NK-92 (cell line): ENCODE measurements around the gene NDUFA7.
"Not testable (repeated sequence)": the region's sequence is repeated elsewhere in the genome, so short reads cannot be mapped to it uniquely, and the experiment has no call there.

Experiments used
- DNase-seq: peaks from one replicate; lab custom pipeline; 2025; ENCODE audit not compliant: unreplicated experiment; lab: John Stamatoyannopoulos, UW

Gene NDUFA7

GRCh38 chr19:8320564-8321066 is 560 bp downstream of the NDUFA7 start:
- DNase-seq: no peak

DNA sequence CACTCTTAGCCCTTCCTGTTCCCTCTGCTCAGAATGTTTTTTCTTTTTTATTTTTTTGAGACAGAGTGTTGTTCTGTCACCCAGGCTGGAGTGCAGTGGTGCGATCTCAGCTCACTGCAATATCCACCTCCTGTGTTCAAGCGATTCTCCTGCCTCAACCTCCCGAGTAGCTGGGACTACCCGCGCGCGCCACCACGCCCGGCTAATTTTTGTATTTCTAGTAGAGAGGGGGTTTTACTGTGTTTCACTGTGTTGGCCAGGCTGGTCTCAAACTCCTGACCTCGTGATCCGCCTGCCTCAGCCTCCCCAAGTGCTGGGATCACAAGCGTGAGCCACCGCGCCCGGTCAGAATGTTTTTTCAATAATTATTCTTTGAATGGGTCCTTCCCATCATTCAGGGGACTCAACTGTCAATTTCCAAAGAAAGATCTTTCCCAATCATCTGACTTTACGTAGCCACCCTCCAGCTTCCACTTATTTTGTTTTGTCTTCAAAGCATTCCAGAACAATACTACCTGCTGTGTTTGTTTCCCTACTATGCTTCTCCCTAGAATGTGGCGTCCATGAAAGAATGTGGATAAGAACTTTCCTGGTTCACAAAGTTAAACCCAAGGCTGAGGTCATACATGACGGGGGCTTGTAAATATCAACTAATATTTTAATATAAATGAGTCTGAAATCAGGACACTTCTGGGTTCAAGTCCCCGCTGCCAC is 1.2 kb downstream of the NDUFA7 start:
- no peak for DNase-seq

DNA sequence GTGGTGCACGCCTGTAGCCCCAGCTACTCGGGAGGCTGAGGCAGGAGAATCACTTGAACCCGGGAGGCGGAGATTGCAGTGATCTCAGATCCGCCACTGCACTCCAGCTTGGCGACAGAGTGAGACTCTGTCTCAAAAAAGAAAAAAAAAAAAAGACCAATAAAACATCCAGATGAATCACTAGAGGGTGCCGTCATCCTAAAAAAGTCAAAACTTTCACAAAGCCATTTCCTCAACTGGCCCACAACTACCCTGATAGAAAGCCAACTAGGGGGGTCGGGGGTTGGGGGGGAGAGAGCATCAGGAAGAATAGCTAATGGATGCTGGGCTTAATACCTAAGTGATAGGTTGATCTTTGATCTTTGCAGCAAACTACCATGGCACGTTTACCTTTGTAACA is 2.3 kb downstream of the NDUFA7 start:
- DNase-seq: not testable (repeated sequence)

- no peak for DNase-seq
Observed at GRCh38 chr19:8316351-8317125, 4.6 kb downstream of the NDUFA7 start.

- DNase-seq: not testable (repeated sequence)
Observed at GRCh38 chr19:8314981-8315640, 6.1 kb downstream of the NDUFA7 start.

DNA sequence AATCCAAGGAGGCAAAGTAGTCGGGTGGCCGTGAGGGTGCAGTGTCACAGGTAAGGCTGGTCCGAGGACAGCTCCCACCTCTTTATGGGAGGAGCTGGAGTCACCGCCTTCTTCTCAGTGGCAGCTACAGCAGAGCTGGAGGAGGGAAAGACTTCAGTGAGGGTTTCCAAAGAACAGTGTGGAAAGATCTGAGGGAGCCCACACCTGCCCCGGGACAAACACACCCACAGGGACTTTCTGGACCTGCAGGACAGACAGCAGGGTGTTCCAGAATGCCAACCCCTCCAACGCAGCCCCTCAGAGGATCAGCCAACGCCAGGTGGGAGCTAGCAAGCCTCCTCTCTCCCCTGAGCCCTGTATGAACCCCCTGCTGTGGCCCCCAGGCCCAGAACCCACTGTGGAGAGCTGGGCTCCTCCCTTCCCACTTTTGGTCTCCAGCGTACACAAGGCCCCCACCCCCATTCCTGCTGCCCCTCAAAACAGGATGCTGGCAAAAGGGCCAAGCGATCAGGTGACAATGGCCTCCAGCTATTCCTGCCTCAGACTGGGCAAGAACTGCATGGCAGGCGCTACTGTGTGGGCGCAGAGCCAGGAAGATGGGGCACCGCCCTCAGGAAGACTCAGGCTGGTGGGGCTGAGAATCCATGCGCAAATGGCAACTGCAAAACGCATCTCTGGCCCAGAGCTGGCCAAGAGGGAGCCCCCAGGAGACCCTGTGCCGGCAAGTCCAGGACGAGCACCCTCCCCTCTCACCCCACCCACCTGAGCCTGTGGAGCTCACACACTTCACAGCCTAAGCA is 9.5 kb downstream of the NDUFA7 start:
- no peak for DNase-seq

GRCh38 chr19:8310342-8311055 is 10.7 kb downstream of the NDUFA7 start:
- DNase-seq: no peak

- no peak for DNase-seq
Observed at GRCh38 chr19:8308891-8309291, 12.3 kb downstream of the NDUFA7 start.

DNA sequence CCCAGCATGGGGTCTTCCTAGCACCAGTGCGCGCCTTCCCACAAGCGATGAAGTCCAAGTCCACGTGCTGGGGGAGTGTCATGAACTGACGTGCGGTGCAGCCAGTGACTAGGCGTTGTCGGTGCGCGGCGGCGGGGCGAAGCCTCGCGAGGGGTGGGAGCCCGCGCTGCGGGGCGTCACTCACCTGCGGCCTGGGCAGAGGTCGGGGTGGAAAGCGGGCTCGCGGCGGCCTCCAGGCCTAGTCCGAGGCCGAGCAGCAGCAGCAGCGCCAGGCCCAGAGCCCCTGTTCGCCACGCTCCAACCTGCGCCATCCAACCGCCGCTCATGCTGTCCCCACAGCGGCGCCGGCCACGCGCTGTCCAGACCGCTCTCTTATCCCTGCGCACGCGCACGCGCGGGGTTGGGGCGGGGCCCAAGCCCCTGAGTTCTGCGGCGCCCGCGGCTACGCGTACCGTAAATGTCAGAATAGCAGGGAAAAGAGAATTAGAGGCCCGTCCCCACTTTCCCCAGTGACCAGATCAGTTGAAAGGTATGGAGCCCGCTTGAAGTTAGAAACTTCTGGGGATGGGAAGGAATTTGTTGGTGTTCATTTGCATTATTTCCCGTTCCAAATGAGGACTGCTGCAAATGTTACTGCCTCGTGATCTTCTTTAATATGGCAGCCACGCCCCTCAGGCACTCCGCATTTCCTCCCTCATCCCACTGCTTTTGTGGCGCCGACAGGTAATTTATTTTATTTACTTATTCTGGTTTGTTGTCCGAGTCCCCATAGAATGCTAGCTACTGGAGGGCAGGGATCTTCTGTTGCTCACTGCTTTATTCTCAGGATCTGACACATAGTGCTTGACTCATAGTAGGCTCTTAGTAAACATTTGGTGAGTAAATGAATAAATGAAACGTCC is 13.0 kb downstream of the NDUFA7 start, which contains the start of gene CD320:
CD320 (minus strand) TSS at position 394 of the 902 bp plus-strand sequence; CDS start at position 326, 68 bp downstream.
- DNase-seq: peak; percentile 12

- DNase-seq: no peak
Observed at GRCh38 chr19:8307400-8307964, 13.7 kb downstream of the NDUFA7 start.

DNA sequence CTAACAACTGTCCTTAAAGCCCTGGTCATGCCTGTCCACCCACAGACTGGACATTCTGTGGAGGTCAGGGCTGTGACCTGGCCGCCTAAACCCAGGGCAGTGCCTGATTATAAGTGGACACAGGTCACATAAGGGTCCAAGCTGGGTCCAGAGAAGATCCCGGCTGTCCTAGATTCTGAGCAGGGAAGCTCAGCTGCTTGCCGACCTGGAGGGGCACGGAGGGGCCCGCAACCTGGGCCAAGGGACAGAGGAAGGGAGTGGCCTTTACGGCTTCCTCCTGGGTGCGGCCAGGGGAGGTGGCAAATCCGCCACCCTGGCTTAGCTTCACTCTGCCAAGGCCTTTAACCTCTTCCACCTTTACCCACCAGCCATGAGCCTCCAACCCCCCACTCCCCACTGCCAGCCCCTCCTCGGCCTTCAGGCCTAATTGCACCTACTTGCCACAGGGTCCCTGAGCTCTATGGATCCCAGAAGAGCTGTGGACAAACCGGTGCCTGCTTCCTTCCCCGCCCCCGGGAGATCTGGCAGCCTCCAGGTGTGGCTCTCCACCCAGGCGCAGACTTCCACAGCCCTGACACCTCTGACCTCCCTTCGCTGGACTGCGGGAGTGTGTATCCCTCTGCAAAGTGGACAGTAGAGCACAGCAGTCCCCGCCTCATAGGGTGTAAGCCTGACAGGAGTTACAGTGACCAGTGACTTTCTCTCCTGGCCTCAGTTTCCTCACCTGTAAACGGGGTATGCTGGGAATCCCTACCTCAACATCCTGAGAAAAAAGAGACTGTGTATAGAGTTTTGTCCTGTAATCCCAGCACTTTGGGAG is 14.7 kb downstream of the NDUFA7 start:
- DNase-seq: no peak

GRCh38 chr19:8305798-8306197 is 15.4 kb downstream of the NDUFA7 start:
- DNase-seq: no peak

DNA sequence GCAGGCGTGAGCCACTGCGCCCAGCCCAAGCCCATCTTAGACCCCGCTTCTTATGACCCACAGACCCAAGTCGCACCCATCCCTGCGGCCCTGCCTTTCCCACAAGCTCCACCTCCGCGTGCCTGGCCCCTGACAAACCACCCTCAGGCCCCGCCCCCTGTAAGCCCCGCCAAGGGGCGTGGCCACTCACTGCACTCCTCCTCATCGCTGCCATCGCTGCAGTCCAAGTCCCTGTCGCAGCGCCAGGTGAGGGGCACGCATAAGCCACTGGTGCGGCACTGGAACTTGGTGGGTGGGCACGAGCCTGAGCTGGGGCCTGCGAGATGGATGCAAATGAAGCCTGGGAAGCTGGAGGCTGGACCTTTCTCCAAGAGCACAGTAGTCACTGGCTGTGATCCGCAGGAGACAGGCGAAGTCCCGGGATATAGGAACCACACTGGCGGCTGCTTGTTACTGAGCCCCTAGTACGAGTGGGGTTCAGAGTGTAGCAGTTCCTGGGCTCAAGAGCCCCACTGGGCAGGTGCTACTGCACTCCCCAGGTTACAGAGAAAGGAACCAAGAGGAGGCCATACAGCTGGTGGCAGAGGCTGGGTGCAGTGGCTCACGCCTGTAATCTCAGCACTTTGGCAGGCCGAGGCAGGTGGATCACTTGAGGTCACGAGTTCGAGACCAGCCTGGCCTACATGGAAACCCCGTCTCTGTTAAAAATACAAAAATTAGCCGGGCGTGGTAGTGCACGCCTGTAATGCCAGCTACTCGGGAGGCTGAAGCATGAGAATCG is 16.1 kb downstream of the NDUFA7 start:
- DNase-seq: no peak

GRCh38 chr19:8302734-8303133 is 18.4 kb downstream of the NDUFA7 start:
- DNase-seq: no peak

DNA sequence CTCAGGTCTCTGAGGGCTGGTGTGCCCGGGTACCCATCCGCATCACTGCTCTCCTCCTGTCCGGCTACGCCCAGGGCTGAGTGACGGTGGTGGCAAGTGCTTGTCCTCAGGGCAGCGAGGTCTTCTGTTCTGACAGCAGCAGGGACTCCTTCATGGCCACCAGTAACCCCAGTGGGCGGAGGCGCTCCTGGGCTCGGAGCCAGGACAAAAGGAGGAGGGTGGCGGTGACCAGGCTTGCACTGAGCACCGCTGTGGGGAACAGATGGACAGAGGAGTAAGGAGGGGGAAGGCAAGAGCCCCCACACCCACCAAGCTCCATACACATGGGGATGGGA is 18.9 kb downstream of the NDUFA7 start:
- DNase-seq: no peak

- not testable (repeated sequence) for DNase-seq
Observed at GRCh38 chr19:8291337-8291736, 29.8 kb downstream of the NDUFA7 start.

DNA sequence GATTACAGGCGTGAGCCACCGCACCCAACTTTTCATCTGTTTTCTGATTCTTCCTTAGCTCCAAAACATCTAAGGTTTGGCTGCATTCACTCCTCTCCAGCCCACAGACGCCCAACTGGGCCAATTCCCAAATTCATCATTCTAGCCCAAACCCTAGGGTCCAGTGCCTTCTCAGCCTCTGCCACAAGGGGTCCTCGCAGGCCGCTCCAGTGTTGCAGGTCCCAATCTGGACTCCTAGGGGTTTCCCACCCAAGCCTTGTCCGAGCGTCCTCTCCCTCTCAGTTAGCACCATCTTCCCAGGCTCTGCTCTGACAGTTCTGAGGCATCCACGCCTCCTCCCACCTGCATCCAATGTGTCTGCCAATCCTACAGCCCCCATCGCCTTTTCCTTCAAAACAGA is 44.7 kb downstream of the NDUFA7 start:
- not testable (repeated sequence) for DNase-seq
